ENCODE results near the gene ABCF1.

Gene ABCF1

DNA sequence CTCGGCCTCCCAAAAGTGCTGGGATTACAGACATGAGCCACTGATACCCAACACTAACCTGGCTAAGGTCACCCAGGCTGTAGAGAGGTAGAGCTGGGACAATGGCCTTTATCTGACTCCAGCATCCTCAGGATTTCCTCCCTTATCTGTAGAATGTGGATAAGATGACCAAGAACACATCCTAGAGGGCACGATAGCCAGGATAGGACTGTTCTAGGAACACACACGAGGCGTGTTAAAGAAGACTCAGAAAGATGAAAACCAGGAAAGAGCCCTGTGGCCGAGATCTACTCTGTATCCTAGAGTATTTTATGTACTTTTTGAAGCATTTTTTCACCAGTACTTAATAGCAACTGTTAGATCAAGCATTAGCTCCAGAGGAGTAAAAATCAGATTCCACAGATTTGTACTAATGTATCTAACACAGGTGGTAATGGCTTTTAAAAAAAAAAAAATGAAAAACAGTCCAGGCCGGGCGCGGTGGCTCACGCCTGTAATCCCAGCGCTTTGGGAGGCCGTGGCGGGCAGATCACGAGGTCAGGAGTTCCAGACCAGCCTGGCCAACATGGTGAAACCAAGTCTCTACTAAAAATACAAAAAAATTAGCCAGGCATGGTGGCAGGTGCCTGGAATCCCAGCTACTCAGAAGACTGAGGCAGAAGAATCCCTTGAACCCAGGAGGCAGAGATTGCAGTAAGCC, 28.5 kb downstream of the ABCF1 start:
- DNase-seq (ENCODE audit: low spot score), result no peak
- in situ Hi-C loops (cut with MboI; ENCODE audit: low pct_unique_long_range_greater_than_20kb, low sequenced_read_pairs, unreplicated experiment), result no loop called here
- TF ChIP-seq CTCF (IDR thresholded peaks at IDR 0.05; ENCODE audit: extremely low read depth, insufficient read depth, missing control alignments), result no peak

DNA sequence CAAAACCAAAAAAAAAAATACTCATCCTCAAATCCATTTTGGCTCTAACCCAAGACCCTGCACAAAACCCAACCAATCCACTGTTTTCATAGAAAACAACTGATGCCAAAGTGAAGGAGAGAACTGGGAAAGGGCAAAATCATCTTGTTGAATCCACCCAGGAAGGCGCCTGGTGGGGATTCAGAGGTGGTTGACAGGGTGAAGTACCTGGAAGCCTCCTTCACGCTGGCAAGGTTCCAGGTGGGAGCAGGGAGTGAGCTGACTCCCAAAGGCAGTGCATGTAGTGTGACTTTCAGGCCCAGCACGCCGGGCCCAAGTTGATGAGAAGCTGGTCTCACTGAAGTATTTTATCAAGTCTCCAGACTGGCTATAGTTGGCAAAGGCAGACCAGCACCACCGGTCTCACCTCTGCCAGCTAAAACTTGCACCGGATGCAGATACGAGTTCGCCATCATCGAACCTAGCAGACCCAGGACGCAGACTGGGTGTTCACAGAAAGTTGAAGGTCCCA, 29.3 kb downstream of the ABCF1 start:
- in situ Hi-C loops (cut with MboI; ENCODE audit: low pct_unique_long_range_greater_than_20kb, low sequenced_read_pairs, unreplicated experiment), result no loop called here
- TF ChIP-seq CTCF (IDR thresholded peaks at IDR 0.05; ENCODE audit: extremely low read depth, insufficient read depth, missing control alignments), result no peak
- DNase-seq (ENCODE audit: low spot score), result no peak

DNA sequence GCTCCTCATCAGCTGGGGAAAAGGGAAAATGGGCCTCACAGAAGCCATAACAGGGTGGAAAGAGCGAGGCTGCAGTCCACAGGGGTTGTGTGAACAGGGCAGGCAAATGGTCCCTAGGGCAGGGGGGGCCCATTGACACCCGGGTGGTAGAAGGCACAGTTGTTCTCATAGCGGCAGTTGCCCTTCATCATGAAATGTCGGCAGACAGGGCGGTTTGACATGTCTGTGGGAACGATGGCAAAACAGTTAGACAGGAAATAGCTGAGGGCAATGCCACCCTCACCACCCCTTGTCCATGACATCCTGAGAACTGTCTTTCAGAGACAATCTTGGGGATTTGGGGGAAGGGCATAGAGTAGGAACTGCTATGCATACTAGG, 30.2 kb downstream of the ABCF1 start:
- no peak for DNase-seq (ENCODE audit: low spot score)
- TF ChIP-seq CTCF (IDR thresholded peaks at IDR 0.05; ENCODE audit: extremely low read depth, insufficient read depth, missing control alignments), result no peak
- in situ Hi-C loops (cut with MboI; ENCODE audit: low pct_unique_long_range_greater_than_20kb, low sequenced_read_pairs, unreplicated experiment), result no loop called here

- TF ChIP-seq CTCF (IDR thresholded peaks at IDR 0.05; ENCODE audit: extremely low read depth, insufficient read depth, missing control alignments), result no peak
- in situ Hi-C loops (cut with MboI; ENCODE audit: low pct_unique_long_range_greater_than_20kb, low sequenced_read_pairs, unreplicated experiment), result no loop called here
- no peak for DNase-seq (ENCODE audit: low spot score)
Measured at GRCh38 chr6:30601815-30602641, 30.8 kb downstream of the ABCF1 start.

DNA sequence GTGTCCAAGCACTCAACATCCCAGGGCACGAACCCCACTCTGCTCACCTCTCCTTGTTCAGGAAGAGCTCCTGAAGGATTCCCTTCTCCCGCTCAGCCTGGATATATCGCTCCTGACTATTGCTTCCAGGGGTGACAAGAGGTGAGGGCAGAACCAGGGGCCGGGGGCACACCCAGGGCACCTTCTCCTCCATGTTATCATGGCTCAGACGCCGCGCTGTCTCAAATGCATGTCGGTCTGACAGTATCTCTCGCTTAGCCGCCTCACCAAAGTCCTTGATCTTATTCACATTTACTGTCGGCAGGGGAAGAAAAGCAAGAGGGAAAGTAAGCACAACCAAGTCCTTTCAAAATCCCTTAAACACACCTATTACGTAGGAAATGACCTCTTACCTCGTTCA, 32.7 kb downstream of the ABCF1 start:
- no peak for DNase-seq (ENCODE audit: low spot score)
- in situ Hi-C loops (cut with MboI; ENCODE audit: low pct_unique_long_range_greater_than_20kb, low sequenced_read_pairs, unreplicated experiment), result no loop called here
- no peak for TF ChIP-seq CTCF (IDR thresholded peaks at IDR 0.05; ENCODE audit: extremely low read depth, insufficient read depth, missing control alignments)

DNA sequence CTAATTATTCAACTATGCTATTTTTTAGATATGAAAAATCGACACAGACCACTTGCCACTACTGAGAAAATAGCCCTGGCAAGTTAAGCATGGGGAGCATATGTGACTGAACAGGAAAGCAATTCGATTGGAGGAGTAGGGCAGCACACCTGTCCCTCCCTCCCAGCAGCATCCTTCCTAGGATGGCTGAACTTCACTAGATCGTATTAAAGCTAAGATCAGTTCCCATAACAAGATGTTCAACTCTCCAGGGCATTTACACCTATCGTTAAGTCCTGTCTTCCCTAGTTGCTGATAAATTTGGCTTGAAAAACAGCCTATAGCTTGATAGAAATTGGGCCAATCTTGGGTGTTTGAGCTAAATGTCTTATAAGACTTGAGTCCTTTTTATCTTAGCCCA, 38.8 kb downstream of the ABCF1 start:
- in situ Hi-C loops (cut with MboI; ENCODE audit: low pct_unique_long_range_greater_than_20kb, low sequenced_read_pairs, unreplicated experiment), result no loop called here
- no peak for DNase-seq (ENCODE audit: low spot score)
- no peak for TF ChIP-seq CTCF (IDR thresholded peaks at IDR 0.05; ENCODE audit: extremely low read depth, insufficient read depth, missing control alignments)

Measured in GM13977 (cell line).